Ishikawa (cell line): ENCODE data around the gene MON2.

ENCODE experiments used
- CEBPB ChIP-seq: IDR thresholded peaks from 2 replicates; pipeline ENCODE4 v1.6.1; 2012
- CREB1 ChIP-seq: IDR thresholded peaks from 2 replicates; pipeline ENCODE4 v1.6.1; 2012; ENCODE audit warnings: low read depth
- EGR1 ChIP-seq: IDR thresholded peaks from 2 replicates; pipeline ENCODE4 v1.6.1; 2012
- EP300 ChIP-seq: IDR thresholded peaks from 2 replicates; pipeline ENCODE4 v1.6.1; 2012; ENCODE audit warnings: borderline replicate concordance
- FOXM1 ChIP-seq: IDR thresholded peaks from 2 replicates; pipeline ENCODE4 v1.6.1; 2012; ENCODE audit warnings: low read depth, borderline replicate concordance
- MAX ChIP-seq: IDR thresholded peaks from 2 replicates; pipeline ENCODE4 v1.6.1; 2012
- NFIC ChIP-seq: IDR thresholded peaks from 2 replicates; pipeline ENCODE4 v1.6.1; 2012
- RAD21 ChIP-seq: IDR thresholded peaks from 2 replicates; pipeline ENCODE4 v1.6.1; 2012; ENCODE audit warnings: low read depth
- REST ChIP-seq: IDR thresholded peaks from 2 replicates; pipeline ENCODE4 v1.6.1; 2012; ENCODE audit warnings: low read depth, mild to moderate bottlenecking
- TAF1 ChIP-seq: IDR thresholded peaks from 2 replicates; pipeline ENCODE4 v1.6.1; 2012; ENCODE audit warnings: low read depth, mild to moderate bottlenecking
- TCF12 ChIP-seq: IDR thresholded peaks from 2 replicates; pipeline ENCODE4 v1.6.1; 2012; ENCODE audit warnings: low read depth
- TEAD4 ChIP-seq: IDR thresholded peaks from 2 replicates; pipeline ENCODE4 v1.6.1; 2012
- USF1 ChIP-seq: IDR thresholded peaks from 2 replicates; pipeline ENCODE4 v1.6.1; 2012
- YY1 ChIP-seq: IDR thresholded peaks from 2 replicates; pipeline ENCODE4 v1.6.1; 2012; ENCODE audit warnings: low read depth
- ZBTB7A ChIP-seq: IDR thresholded peaks from 2 replicates; pipeline ENCODE4 v1.6.1; 2012; ENCODE audit warnings: low read depth

The MON2 gene

GRCh38 chr12:62604871-62605270 is 138.2 kb downstream of the MON2 start:
- no peak for TF ChIP-seq MAX
- TF ChIP-seq EP300, result no peak
- TF ChIP-seq USF1, result no peak
- no peak for TF ChIP-seq YY1
- no peak for TF ChIP-seq FOXM1
- no peak for TF ChIP-seq ZBTB7A
- TF ChIP-seq NFIC, result no peak
- no peak for TF ChIP-seq TEAD4
- no peak for TF ChIP-seq CREB1
- no peak for TF ChIP-seq TAF1
- TF ChIP-seq TCF12, result no peak
- TF ChIP-seq RAD21, result no peak
- TF ChIP-seq REST, result no peak
- no peak for TF ChIP-seq CEBPB
- TF ChIP-seq EGR1, result no peak

- TF ChIP-seq TCF12, result no peak
- no peak for TF ChIP-seq REST
- no peak for TF ChIP-seq FOXM1
- TF ChIP-seq MAX, result no peak
Observed at GRCh38 chr12:62605981-62606380, 139.4 kb downstream of the MON2 start.

GRCh38 chr12:62606654-62607053 is 140.0 kb downstream of the MON2 start:
- TF ChIP-seq CREB1 (no peak), TAF1 (no peak), RAD21 (no peak), MAX (no peak), ZBTB7A (no peak), EP300 (no peak), EGR1 (no peak), CEBPB (no peak), USF1 (no peak), NFIC (no peak), REST (no peak), YY1 (no peak), TCF12 (no peak), FOXM1 (no peak), TEAD4 (no peak)

GRCh38 chr12:62613081-62613480 is 146.5 kb downstream of the MON2 start:
- TF ChIP-seq TAF1, result no peak
- no peak for TF ChIP-seq CEBPB
- TF ChIP-seq EP300, result no peak
- TF ChIP-seq CREB1, result no peak
- no peak for TF ChIP-seq TEAD4

- TF ChIP-seq CREB1 (no peak), YY1 (no peak), RAD21 (no peak), REST (no peak), USF1 (no peak), NFIC (no peak), EGR1 (no peak), FOXM1 (no peak), TAF1 (no peak), TEAD4 (no peak), TCF12 (no peak), EP300 (no peak), MAX (no peak), CEBPB (no peak), ZBTB7A (no peak)
Observed at GRCh38 chr12:62618319-62618718, 151.7 kb downstream of the MON2 start.
